AG09309 (cell line): Measurements from ENCODE around the gene GTF2IRD1.
"Not testable (repeated sequence)": the region's sequence is repeated elsewhere in the genome, so short reads cannot be mapped to it uniquely, and the experiment has no call there.

Experiments used
- DNase-seq: peaks from one replicate; pipeline ENCODE4 v3.0.0-alpha.2; 2010; ENCODE audit warnings: low read depth
- H3K4me3 ChIP-seq: 2 replicates; pipeline ENCODE4 v1.5.1; 2011; ENCODE audit warnings: mild to moderate bottlenecking, low read depth, low read length, moderate library complexity; ENCODE audit not compliant: control insufficient read depth
- TF ChIP-seq, protein P1 (sequence below): IDR thresholded peaks from 2 replicates; pipeline ENCODE4 v1.5.1; 2011; ENCODE audit warnings: mild to moderate bottlenecking, low read depth, low read length, inconsistent platforms; ENCODE audit not compliant: insufficient read depth, control insufficient read depth; ENCODE audit errors: missing control alignments

Gene GTF2IRD1

DNA sequence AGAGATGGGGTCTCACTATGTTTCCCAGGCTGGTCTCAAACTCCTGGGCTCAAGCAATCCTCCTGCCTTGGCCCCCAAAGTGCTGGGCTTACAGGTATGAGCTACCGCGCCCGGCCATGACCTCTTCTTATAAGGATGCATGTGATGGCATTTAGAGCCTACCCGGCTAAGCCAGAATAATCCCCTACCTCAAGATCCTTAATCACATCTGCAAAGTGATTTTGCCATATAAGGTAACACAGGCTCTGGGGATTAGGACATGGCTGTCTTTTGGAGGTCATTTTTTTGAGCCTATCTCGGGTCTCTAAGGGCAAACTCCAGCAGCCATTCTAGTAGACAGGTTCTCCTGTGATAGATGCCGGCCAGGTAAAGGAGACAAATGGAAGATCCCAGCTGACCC, 39.6 kb downstream of the GTF2IRD1 start:
- TF ChIP-seq, protein P1, sequence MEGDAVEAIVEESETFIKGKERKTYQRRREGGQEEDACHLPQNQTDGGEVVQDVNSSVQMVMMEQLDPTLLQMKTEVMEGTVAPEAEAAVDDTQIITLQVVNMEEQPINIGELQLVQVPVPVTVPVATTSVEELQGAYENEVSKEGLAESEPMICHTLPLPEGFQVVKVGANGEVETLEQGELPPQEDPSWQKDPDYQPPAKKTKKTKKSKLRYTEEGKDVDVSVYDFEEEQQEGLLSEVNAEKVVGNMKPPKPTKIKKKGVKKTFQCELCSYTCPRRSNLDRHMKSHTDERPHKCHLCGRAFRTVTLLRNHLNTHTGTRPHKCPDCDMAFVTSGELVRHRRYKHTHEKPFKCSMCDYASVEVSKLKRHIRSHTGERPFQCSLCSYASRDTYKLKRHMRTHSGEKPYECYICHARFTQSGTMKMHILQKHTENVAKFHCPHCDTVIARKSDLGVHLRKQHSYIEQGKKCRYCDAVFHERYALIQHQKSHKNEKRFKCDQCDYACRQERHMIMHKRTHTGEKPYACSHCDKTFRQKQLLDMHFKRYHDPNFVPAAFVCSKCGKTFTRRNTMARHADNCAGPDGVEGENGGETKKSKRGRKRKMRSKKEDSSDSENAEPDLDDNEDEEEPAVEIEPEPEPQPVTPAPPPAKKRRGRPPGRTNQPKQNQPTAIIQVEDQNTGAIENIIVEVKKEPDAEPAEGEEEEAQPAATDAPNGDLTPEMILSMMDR = no peak
- no peak for DNase-seq

GRCh38 chr7:74494076-74494548, 40.4 kb downstream of the GTF2IRD1 start:
- TF ChIP-seq, protein P1 = no peak

More for the DNA sequence above, 39.6 kb downstream of the GTF2IRD1 start:
- H3K4me3 ChIP-seq = no peak overlapping the region

DNA sequence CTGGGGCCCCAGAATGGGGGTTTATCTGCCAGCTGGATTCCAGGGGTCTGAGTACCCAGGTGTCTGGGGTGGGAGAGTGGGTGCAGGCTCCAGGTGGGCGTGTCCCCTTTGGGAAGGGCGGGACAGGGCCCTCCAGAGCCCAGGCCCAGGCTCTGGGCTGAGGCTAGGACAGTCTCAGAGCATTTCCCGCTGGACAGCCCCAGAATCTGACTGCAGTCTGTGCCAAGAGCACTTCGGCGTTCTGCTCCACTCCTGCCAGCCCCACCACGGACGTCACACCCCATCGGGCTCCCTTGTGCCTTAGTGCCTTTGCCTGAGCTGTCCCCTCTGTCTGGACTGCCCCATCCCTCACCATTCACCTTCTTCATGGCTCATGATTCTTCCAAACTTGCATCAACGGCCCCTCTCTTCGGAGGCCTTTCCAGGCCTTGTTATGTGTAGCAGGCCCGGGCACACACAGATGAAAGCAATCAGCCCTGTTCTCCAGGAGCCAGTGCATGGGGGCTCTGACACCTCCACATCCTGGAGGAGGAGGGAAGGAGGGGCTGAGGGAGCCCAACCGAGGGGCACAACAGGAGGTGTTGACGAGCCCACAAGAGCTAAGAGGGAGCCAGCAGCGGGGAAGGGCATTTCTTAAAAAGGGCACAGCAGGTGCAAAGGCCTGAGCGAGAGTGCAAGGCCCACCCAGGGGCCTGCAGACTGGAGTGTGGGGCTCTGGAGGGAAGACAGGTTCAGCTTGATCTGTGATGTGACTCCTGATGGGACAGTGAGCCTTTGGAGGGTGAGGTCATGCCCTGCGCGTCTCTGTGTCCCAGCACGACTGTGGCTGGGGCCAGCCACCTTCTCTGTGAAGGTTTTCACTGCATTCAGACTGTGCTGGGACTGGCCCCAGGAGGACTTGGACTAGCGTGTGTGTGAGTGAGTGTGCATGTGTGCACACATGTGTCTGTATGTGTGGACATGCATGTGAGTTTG, 41.7 kb downstream of the GTF2IRD1 start:
- no peak overlapping the region for H3K4me3 ChIP-seq
- TF ChIP-seq, protein P1 = no peak
- DNase-seq = no peak

More at GRCh38 chr7:74494076-74494548, 40.4 kb downstream of the GTF2IRD1 start:
- no peak overlapping the region for H3K4me3 ChIP-seq
- no peak for DNase-seq

GRCh38 chr7:74496272-74496671, 42.6 kb downstream of the GTF2IRD1 start:
- TF ChIP-seq, protein P1 = no peak
- no peak for DNase-seq
- no peak overlapping the region for H3K4me3 ChIP-seq

DNA sequence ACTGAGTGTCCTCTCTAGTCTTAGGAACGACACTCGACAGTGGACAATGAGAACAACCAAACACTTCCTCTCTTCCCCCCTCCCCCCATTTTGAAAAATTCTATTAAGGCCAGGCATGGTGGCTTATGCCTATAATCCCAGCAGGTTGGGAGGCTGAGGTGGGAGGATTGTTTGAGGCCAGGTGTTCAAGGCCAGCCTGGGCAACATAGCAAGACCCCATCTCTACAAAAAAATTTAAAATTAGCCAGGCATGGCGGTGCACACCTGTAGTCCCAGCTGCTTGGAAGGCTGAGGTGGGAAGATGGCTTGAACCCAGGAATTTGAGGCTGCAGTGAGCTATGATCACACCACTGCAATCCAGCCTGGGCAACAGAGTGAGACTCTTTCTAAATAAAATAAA, 43.1 kb downstream of the GTF2IRD1 start:
- not testable (repeated sequence) for H3K4me3 ChIP-seq, DNase-seq

DNA sequence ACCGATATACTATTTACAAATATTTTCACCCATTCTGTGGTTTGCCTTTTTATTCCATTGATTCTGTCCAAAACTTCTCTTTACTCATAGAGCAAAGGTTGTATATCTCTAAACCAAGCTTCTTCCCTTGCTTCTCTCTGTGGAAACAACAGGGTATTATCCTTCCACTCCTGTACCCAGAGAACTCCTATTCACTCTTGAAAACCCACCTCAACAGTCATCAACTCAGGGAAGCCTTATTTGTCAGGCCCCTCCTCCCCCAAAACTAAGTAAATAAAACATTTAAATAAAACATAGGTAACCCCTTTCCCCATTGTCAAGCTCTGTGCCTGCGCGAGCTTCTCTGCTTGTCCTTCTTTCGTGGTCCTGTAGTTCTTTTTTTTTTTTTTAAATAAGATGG, 44.6 kb downstream of the GTF2IRD1 start:
- TF ChIP-seq, protein P1 = no peak
- DNase-seq = no peak
- H3K4me3 ChIP-seq = no peak overlapping the region
